NCI-H446 treated with DMSO at 0.1 percent for 48 hours (cell line): ENCODE data around the gene IMMT.
A peak's percentile ranks its signal among the peaks of the same experiment; 100 is the strongest.
"Not testable (repeated sequence)": the region's sequence is repeated elsewhere in the genome, so short reads cannot be mapped to it uniquely, and the experiment has no call there.

ENCODE experiments used
- DNase-seq: peaks from one replicate; lab custom pipeline; 2025; lab: John Stamatoyannopoulos, UW

Gene IMMT

DNA sequence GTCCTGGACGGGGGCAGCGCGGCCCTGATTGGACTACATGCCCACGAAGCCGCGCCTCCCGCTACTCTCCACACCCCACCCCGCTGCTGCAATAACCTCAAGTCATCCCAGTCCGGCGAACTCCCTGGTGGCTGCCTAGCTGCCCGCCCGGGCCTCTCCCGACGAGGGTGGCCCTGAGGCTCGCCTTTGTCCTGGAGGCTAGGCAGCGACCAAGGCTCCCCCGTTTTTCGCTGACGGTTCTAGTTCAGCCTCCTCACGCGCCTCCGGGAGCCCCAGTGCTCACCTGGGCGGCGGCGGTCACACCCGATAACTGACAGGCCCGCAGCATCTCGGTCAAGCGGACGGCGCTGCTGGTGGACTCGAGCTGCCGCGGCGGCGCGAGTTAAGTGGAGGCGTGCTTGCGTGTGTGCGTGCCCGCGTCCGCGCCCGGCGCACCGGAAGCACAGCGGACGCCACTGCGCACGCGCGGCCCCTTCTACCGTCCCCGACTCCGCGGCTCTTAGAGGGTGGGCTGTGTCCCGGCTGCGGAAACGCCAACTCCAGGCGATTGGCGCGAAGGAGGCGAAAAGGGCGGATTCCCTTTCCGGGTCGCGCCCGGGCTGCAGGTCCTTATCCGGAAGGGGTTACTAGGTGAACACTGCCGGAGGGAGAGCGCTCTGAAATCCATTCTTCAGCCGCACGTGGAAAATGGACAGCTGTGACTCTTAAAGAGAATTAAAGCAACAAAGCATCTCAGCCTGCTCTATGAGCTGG is at the start of gene IMMT:
TSS of gene IMMT (minus strand) at position 408 of the 753 bp plus-strand sequence. CDS start at position 328, 80 bp downstream.
- peak; percentile 95 for DNase-seq

DNA sequence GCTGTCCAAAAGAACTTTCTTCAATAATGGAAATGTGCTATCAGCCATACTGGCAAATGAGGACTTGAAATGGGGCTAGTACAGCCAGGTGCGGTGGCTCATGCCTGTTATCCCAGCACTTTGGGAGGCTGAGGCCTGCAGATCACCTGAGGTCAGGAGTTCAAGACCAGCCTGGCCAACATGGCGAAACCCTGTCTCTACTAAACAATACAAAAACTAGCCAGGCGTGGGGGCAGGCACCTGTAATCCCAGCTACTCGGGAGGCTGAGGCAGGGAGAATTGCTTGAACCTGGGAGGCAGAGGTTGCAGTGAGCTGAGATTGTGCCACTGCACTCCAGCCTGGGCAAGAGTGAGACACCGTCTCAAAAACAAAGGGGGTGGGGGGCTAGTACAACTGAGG is 49.5 kb upstream of the IMMT start:
- DNase-seq: not testable (repeated sequence)

DNA sequence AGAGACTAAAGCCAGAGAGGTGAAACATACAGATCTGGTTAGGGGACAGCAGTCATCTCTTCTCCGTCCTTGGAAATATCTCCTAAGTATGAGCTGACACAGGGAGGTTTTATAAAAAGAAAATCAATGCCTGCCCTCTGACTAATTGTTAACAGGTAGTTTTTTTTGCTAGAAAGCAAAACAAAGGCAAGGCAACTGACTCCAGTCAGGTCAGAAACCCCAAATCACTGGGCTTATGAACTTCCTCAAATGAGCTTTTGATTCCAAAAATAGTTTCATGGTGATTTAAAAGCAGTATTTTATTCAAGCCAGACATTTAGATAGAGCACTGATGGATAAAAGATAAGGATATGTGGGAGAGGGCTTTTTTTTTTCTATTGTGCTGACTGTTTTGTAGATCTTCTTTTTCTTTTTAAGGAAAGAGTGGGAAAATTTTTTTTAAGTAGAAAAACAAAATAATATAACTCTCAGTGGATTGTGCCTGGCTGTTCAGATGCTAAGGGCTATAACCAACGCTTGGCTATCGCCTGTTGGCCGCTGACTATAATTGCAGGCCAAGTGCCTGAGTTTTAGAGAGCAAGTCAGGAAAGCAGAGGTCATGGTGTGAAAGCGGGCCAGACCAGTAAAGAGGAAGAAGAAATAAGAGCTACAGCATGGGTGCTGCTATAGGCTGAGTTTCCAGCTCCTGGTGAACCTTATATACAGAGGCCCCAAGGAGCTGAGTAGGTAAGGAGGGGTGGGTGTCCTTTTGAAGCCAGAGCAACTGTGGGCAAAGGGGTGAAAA is 48.9 kb upstream of the IMMT start:
- no peak for DNase-seq

DNA sequence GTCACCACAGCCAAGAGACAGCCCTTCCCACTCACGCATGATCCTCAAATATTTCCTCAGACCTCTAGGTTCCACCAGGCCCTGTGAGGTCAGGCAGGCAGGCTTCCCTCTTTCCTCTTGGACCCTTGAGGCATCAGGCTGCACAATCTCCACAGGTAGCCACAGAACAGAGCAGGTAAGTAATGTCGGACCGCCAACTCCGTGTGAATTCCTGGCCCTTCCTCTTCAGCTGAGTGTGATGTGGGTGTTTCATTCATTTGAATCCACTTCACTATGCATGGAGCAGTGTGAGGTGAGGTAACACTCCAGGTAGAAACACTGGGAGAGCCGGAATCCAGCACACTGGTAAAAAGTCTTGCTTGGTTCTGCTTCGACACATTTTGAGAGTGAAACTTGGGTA is 48.0 kb upstream of the IMMT start:
- no peak for DNase-seq

DNA sequence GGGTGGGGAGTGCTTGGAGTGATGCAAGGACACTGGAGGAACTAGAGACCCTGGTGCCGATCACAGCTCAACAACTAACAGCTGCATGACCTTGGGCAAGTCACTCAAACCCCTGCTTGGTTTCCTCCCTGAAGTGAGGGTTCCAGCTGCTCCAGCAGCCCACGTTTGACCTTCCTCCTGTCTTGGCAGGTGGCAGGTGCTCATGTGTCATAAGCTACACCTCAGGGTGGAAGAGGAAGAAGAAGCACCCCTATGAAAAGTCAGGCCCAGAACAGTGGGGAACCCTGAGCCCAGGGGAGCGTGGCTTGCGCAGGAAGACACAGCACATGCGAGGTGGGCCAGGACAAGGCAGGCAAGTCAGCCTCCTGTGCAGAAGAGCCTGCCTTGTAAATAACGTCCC is 46.3 kb upstream of the IMMT start:
- no peak for DNase-seq

DNA sequence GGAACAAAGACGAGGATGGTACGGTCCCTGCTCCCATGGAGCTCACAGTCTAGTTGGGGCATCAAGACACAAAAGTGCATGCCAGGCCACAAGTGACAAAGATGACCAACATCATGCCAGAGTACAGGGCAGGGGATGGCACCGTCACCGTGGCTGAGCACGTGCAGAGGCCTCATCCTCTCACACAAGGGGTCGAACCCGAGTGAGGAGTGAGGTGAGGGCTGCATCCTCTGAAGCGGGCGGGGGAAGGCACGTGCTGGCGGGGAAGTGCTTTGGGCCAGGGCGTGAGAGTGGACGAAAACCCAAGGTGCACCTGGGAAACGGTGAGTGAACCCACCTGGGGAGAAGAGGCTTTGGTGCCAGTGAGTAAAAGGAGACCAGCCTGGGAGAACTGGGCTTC is 45.0 kb upstream of the IMMT start:
- DNase-seq: no peak

DNA sequence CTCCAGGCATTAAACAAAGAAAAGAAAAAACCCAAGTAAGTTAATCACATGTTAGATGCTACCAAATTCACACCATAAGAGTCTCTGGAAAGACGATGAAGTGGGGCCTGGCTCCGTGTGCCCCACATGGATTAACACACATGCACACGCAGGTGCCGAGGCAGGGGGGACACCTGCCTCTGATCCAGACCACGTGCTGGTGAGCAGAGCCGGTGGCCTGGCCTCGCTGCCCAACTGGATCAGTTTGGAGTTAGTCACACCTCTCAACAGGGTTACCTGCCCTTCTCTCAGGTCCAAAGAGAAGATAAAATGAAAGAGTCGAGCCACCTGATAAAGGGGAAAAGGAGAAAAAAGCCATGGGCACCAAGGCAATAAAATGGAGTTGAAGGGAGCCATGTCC is 44.5 kb upstream of the IMMT start:
- DNase-seq: no peak

DNA sequence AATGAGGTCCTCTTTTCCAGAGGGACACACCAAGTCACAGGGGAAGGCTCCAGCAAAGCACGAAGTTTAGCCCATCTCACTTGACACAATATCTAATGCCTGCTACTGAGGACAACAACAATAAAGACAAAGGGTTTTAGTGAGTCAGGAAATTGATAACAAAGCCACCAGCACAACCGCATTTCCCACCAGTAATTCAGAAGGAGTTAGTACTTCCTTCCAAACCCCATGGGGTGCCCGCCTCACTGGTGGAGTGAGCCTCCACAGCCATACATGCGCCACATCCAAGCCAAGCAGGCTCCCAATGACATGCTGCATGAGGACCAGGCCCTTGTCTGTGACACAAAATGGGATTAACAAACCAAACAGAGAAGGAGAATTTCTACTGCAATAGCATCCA is 44.1 kb upstream of the IMMT start:
- no peak for DNase-seq

DNA sequence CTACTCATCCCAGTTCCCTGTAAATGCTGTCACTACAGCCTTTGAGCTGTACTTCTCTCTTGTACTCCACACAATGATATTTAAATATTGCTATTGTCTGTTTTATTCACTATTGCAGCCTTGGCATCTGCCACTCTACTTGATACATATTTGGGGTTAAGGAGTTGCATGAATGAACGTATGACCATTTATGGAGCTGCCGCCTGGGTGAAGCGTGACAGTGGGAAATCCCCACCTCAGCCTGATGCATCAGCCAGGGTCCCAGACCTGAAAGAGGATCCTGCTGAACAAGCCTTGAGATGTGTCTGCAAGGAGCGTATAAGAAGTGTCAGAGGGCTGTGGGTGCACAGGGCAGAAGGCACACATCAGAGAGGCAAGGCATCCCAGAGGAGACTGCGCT is 43.1 kb upstream of the IMMT start:
- no peak for DNase-seq

DNA sequence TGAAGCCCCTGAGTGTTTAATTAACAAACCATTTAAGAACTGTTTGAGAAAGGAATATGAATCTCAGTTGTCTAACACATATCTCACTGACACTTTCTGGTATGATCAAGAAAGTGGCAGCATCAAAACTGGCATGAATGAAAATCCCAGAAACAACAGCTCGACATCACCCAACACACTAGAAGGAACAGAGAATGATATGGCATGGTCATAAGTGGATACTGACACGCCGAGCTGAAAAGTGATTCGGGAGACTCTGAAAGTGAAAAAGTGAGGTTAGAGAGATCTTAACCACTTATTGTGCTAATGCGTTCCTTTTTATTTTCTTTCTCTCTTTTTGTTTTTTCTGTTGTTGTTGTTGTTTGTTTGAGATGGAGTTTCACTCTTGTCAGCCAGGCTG is 41.9 kb upstream of the IMMT start:
- DNase-seq: no peak

DNA sequence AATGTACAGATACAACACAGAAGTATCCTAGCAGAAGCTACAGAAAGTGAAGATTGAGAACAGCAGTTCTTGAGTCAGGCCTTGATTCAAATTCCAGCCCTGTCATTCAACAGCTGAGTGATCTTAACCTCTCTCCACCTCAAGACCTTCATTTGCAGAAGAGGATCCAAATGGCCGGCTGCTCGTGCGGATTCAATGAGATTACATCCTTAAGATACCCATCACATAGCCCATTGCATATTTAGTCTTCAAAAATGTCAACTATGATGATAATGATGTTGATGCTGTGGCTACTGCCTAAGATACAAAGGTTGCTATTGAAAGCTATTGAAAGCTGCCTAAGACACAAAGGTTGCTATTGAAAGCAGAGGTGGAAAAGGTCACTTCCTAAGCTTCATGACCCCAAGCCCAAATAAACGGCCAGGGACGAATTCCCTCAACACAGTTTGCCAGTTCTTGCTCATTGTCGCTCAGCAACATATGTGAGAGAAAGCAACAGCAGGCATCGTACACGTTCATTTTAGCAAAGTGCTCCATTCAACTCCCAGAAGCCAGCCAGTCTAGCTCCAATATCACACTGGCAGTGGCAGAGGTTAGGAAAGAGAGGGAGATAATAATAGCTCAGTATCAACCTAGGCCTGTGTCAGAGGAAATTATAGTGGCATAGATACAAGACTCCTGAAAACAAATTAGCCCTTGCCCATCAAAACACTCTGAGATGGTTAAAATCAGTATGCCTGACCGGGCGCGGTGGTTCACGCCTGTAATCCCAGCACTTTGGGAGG is 40.1 kb upstream of the IMMT start:
- no peak for DNase-seq

DNA sequence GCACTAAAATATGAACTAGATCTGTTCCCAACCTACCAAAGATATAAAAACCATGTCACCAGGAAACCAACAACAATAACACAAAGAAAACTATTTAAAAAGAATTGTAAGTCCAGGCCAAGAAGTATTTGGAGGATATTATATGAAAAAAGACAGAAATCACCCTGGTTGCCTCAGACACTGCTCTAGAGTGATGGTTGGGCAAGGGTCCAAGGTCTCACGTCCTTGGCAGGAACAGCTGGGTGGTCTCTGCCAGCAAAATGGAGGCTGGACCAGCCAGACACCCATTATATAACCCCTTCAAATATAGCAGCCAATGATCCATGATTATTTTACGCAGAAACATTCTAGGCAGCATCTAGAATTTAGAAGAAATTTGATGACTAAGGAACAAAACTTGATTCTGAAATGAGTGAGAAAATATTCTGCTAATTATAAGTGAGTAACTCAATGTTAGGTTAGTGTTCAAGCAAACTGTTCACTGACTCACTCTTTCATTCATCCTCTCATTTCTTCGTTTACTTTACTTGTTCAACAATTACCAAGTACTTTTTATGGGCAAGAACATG is 39.4 kb upstream of the IMMT start:
- DNase-seq: peak; percentile 45

DNA sequence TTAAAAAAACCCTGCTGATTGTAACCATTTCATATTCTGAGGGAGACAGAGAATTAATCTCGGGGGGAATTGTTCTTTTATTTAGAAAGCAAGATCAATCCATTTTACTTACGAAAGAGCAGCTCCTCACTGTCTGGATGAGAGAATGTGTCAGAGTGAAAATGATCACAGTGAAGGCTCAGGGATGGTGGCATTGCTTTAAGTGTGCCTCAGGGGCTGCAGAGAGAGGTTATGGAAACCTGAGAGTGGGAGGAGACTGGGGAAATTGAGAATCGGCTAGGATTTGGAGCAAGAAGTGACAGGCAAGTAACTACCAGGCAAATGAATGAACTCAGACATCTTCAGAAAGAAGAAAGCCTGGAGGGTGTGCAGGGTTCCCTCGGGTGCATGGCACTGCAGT is 38.2 kb upstream of the IMMT start:
- no peak for DNase-seq

DNA sequence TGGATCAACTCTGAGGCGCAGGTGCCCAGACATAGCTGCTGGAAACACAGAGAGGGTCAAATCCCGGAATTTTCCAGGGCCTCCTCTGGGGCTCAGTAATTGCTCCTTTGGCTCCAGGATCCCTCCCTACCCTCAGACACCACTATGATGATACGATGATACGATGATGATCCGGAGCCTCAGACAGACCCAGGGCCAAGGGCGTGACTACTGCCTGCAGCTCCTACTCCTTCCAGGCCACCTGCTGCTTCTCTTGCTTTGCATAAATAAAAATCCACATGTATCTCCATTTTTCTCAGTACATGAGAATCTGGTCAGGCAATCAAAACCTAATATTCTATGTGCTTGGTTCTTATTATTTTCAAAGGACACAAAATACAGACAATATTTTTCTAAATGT is 37.6 kb upstream of the IMMT start:
- DNase-seq: no peak

DNA sequence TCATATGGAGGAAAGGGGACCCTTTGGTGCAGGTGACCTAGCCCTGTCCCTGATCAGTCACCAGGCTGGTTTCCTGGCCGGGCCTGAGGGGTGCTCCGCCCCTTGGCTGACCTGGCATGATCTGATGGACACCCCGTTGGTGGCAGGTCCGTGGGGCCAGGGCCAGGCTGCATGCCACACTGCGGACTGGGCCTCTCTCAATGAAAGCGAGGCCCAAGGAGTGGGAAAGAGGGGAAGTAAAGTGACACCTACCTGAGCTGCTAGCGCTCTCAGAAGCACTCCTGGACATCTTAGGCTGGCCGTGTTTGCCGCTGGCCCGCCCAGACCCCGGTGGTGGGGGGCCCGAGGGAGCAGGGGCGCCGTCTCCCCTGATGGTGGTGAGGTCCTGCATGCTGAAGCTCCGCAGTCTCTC is 37.1 kb upstream of the IMMT start:
- DNase-seq: no peak

DNA sequence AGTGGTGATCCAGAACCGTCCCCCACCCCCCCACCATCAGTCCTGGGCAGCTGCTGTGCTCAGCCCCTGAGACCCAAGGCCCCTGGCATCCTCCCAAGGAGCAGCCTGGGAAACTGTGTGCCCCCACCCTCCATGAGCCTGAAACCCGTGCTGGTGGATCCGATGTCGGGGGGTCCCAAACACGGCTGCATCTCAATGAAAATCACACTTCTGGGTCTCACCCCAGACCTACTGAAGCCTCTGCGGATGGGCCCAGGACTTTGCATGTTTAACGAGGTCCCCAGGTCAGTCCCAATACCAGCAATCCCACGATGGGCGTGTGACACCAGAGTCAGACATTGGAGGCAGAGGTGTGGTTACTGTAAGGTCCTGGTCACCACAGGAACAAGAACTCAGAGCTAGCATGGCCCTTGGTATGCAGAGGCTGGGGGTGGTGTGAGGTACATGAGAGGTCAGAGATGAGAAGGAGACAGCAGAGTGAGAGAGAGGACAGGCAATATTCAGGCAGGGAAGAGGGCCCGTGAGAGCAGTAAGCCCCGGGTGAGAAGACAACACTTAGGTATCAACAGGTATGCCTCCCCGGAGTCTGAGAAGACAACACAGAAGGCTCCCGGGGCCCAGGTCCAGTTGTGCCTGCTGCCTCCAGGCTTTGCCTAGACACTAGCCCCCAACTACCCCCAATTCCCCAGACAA is 36.6 kb upstream of the IMMT start:
- DNase-seq: no peak

DNA sequence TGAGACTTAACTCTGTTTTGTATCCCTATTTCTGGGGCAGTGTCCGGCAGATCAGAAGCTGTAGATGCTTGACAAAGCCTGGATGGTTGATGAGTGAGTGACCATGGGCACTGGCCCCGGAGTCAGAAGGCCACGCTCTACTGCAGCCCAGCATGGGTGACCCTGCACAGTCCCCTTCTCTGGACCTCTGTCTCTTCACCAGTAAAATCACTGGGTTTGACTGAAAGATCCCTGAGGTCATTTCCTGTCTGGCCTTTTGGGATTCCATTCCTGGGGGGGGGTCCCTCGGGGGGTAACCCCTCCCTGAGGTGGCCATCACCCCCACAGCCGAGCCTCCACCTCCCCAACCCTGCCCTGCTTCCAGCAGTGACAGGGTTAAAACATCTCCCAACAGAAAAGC is 35.7 kb upstream of the IMMT start:
- DNase-seq: no peak

DNA sequence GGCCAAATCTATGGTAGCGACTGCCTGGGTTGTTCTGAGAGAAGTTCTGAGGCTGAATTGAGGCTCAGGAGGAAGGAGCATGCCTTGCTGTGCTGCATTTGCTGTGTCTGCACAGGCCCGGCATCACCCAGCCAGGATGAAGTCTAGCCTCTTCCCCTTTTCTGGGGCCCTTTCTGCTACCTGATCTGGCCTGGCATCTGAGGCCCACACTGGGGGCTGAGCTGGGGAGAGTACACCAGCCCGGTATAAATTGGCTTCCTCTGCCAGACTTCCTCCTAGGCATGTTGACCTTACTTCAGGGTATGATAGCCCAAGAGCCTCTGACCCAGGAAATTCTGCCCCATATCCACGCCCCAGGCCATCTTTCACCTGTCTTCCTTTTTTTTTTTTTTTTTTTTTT is 34.0 kb upstream of the IMMT start:
- no peak for DNase-seq

DNA sequence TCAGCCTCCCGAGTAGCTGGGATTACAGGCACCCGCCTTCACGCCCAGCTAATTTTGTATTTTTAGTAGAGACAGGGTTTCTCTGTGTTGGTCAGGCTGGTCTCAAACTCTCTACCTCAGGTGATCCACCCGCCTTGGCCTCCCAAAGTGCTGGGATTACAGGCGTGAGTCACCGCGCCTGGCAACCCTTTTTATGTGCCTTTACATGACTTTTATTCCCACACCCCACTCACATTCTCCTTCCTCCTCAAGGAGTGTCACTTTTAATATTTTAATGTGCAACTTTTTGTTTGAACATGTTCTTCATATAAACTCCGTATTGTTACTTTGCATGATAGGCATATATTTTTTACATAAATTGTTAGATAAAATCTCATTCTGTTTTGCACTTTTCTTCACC is 33.3 kb upstream of the IMMT start:
- not testable (repeated sequence) for DNase-seq

DNA sequence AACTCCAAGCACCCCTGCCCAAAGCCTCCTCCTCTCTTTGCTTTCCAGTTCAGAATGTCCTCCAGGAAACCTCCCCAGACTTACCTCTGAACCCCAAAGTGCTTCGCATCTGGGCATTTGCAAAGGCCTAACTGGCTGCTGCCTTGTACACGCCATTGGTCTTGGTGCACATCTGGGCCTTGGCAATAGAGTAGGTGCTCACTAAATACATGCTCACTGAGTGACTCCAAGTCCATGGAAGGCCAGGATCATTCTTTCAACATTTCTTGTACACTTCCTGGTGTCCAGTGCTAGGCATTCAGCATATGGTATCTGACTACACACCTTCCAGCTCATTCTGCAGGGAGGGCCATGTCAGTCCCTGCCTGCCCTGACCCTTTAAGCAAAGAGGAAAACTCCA is 32.4 kb upstream of the IMMT start:
- DNase-seq: no peak

DNA sequence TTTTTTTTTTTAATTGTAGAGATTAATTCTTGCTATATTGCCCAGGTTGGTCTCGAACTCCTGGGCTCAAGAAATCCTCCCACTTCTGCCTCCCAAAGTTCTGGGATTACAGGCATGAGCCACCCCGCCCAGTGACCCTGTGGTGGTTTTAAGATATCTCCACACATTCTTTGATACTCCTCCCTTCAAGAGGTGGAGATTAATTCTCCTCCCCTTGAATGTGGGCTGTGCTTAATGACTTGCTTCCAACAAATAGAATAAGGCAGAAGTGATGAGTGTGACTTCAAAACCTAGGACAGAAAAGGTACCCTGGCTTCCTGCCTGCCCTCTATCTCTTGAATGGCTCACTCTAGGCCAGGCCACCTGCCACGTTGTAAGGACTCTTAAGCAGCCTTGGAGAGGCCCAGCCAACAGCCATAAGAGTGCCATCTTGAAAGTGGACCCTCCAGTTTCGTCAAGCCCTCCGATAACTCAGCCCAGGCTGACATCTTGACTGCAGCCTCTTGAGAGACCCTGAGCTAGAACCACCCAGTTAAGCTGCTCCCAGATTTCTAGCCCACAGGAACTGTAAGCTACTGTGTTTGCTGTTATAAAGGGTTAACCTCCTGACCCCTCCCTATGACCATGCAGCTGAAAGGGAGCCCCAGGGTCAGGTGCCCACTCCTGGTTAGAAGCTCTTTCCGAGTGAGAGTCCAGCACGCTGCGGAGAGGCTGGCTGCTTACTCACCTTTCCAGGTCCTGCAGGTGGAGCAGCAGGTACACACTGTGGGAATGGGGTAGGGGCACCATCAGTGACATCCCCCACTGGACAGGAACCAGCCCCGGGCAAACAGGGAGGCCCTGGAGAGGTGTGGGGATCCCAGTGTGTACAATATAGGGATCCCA is 31.6 kb upstream of the IMMT start:
- DNase-seq: no peak
